ENCODE data around the gene RCSD1.

- TF ChIP-seq CTCF (IDR thresholded peaks at IDR 0.05; ENCODE audit: low read depth, low read length): no peak
- TF ChIP-seq EZH2phosphoT487 (IDR thresholded peaks at IDR 0.05; ENCODE audit: low read depth): no peak
Observed at GRCh38 chr1:167713330-167714081, 83.5 kb downstream of the RCSD1 start.
